AG04450 (cell line): Measurements from ENCODE around the gene FBLN7. TPM values are rescaled to one million over a fixed set of nuclear protein-coding genes. Genes with fewer than 3 reads are reported as not detected.

Experiments used
- CTCF ChIA-PET: fragments of 300-600, 350-600 bp; formaldehyde crosslinking; extraction: SDS; loops from one replicate; lab custom pipeline; 2022; ENCODE audit warnings: antibody characterized with exemption, inconsistent platforms; lab: Charles Lee
- POLR2A ChIA-PET: fragments of 350-600 bp; formaldehyde crosslinking; extraction: SDS; loops from one replicate; lab custom pipeline; 2021; ENCODE audit warnings: antibody characterized with exemption, inconsistent platforms; lab: Yijun Ruan, JAX
- DNase-seq: peaks from one replicate; pipeline ENCODE4 v3.0.0-alpha.2; 2011; ENCODE audit warnings: low read depth, low spot score
- H3K27ac ChIP-seq: one replicate; pipeline ENCODE4 v1.5.1; 2012; ENCODE audit warnings: low read depth, low read length, control low read depth
- H3K27me3 ChIP-seq: one replicate; pipeline ENCODE4 v1.6.0; 2012; ENCODE audit warnings: low read length; ENCODE audit not compliant: control insufficient read depth, insufficient read depth
- H3K4me3 ChIP-seq: 2 replicates; pipeline ENCODE4 v1.5.1; 2011; ENCODE audit warnings: mild to moderate bottlenecking, low read depth, low read length, control low read depth
- H3K9me3 ChIP-seq: 2 replicates; pipeline ENCODE4 v1.5.1; 2012; ENCODE audit warnings: low read length; ENCODE audit not compliant: control insufficient read depth, insufficient read depth
- polyA plus RNA-seq: library from polyadenylated mRNA; depleted of rRNA; stranded (reverse); fragments of >200 nt; gene quantifications from 2 replicates; pipeline ENCODE4 v1.2.3, GENCODE V29; 2011
- TF ChIP-seq, protein P1 (sequence below): IDR thresholded peaks from 2 replicates; pipeline ENCODE4 v1.5.1; 2011; ENCODE audit warnings: low read depth, low read length, control low read depth, inconsistent platforms

The FBLN7 gene
- polyA plus RNA-seq, 1 experiment, result 0.22 TPM

DNA sequence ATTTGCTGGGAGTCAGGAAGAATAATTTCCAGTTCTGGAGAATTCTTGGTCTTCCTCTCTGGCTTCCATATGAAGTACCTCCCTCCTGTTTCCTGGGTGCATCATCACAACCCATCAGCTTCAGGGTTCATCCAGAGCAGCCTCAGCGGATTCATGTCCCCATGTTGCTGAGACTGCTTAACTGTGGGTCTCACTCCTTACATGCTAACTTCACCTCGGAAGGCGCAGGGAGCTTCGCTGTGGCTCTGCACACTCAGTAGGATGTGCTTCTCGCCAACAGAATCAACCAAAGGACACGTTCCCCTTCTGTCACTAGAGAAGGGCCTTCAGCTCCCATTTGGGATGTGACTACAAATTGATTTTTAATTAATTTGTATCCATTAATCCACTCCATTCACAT, 24.2 kb downstream of the FBLN7 start:
- DNase-seq, result no peak
- POLR2A ChIA-PET, result no interaction called here
- H3K9me3 ChIP-seq, result peaks cover 4% of the 10 kb centered on the region; the same call in 1 of the 2 replicates
- no peaks in the 10 kb centered on the region for H3K27me3 ChIP-seq
- CTCF ChIA-PET, result interaction anchor here (0.7 kb wide), 1 partner anchor 111 kb away, joined by 3 read pairs; no protein-coding TSS in a partner anchor
- H3K4me3 ChIP-seq, result no peak overlapping the region
- no peak overlapping the region for H3K27ac ChIP-seq
- TF ChIP-seq, protein P1, sequence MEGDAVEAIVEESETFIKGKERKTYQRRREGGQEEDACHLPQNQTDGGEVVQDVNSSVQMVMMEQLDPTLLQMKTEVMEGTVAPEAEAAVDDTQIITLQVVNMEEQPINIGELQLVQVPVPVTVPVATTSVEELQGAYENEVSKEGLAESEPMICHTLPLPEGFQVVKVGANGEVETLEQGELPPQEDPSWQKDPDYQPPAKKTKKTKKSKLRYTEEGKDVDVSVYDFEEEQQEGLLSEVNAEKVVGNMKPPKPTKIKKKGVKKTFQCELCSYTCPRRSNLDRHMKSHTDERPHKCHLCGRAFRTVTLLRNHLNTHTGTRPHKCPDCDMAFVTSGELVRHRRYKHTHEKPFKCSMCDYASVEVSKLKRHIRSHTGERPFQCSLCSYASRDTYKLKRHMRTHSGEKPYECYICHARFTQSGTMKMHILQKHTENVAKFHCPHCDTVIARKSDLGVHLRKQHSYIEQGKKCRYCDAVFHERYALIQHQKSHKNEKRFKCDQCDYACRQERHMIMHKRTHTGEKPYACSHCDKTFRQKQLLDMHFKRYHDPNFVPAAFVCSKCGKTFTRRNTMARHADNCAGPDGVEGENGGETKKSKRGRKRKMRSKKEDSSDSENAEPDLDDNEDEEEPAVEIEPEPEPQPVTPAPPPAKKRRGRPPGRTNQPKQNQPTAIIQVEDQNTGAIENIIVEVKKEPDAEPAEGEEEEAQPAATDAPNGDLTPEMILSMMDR, result no peak

DNA sequence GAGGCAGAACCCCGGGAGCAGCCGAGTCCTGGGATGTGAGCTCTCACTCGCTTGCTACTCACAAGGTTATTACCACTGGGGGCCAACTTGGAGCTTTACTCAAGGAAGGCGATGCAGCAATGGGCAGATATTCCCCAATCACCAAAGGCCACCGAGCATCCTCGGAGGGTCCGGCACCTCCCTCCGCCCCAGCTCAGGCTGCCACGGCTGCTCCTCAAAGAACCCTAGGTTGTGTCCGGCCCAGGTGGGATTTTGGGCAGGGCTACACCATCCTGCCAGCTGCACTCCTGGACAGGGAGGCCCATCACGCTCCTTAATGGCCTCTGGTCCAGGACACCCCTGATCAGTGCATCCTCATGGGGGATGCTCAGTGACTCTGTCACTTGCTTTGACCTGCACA, 24.8 kb downstream of the FBLN7 start:
- ChIA-PET POLR2A (no interaction called here), CTCF (no interaction called here)
- H3K9me3 ChIP-seq, result peaks cover 4% of the 10 kb centered on the region; the same call in 1 of the 2 replicates
- H3K4me3 ChIP-seq, result no peak overlapping the region
- TF ChIP-seq, protein P1, result no peak
- no peak overlapping the region for H3K27ac ChIP-seq
- DNase-seq, result no peak
- H3K27me3 ChIP-seq, result no peaks in the 10 kb centered on the region

DNA sequence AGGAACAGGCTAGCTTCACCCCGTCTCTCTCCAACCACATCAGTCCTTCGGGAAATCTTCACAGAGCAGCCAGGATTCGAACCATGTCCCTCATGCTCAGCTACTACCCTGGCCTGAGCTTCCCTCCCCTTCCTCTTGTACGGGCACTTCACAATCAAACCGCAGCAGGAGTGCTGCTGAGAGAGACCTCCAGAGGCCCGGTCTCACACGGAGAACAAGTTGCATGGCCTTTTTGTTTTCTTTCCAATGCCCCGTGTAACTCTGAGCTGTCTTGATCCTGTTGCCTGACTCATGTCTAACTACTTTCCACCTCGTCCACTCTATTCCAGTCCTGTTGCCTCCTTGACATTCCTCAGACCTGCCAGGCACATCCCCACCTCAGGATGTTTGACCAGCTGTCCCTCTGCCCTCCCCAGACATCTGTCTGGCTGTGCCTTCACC, 25.4 kb downstream of the FBLN7 start:
- CTCF ChIA-PET, result no interaction called here
- Histone ChIP-seq H3K27ac (no peak overlapping the region), H3K4me3 (no peak overlapping the region), H3K9me3 (peaks cover 4% of the 10 kb centered on the region; the same call in 1 of the 2 replicates), H3K27me3 (no peaks in the 10 kb centered on the region)
- TF ChIP-seq, protein P1, result no peak
- POLR2A ChIA-PET, result no interaction called here
- no peak for DNase-seq

DNA sequence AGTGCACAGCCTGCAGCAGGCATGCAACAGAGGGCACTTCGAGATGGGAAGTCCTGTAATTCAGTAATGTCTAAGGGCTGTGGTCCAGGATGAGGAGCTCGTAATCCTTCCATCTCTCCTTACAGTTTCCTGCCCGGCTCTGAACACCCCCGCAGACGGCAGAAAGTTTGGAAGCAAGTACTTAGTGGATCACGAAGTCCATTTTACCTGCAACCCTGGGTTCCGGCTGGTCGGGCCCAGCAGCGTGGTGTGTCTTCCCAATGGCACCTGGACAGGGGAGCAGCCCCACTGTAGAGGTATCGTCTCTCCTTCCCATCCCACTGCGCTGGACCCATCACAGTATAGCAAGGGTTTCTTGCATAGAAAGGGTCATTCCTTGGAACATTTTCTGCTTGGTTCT, 26.7 kb downstream of the FBLN7 start:
- Histone ChIP-seq H3K9me3 (no peaks in the 10 kb centered on the region), H3K27ac (no peak overlapping the region), H3K27me3 (no peaks in the 10 kb centered on the region), H3K4me3 (no peak overlapping the region)
- no peak for DNase-seq
- CTCF ChIA-PET, result no interaction called here
- POLR2A ChIA-PET, result no interaction called here
- TF ChIP-seq, protein P1, result no peak

DNA sequence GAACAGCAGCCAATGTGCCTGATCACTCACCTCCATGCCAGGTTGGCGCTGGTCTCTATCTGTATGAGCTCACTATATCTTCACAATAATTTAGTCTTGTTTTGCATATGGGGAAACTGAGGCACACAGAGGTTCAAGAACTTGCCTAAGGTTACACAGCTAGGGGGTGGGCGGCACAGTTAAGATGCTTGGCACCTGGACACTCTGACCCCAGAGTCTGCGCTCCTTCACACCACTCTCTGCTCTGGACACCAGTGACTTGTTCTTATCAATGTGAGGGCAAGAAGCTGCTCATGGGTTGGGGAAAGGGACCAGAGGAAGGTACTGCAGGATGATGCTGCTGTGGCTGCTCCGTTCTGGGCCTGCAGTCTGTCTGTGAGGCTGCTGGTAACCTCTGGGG, 27.1 kb downstream of the FBLN7 start:
- TF ChIP-seq, protein P1, result no peak
- CTCF ChIA-PET, result no interaction called here
- DNase-seq, result no peak
- no peaks in the 10 kb centered on the region for H3K9me3 ChIP-seq
- H3K27ac ChIP-seq, result no peak overlapping the region
- no peak overlapping the region for H3K4me3 ChIP-seq
- POLR2A ChIA-PET, result no interaction called here
- no peaks in the 10 kb centered on the region for H3K27me3 ChIP-seq
